GM12874 (cell line): Measurements from ENCODE around the gene ATP2A3.

Source experiments
- CTCF ChIP-seq: IDR thresholded peaks from 2 replicates; pipeline ENCODE4 v1.5.1; 2011; ENCODE audit warnings: low read depth, mild to moderate bottlenecking, control low read depth, low read length, moderate library complexity; ENCODE audit not compliant: insufficient read depth

Gene ATP2A3

DNA sequence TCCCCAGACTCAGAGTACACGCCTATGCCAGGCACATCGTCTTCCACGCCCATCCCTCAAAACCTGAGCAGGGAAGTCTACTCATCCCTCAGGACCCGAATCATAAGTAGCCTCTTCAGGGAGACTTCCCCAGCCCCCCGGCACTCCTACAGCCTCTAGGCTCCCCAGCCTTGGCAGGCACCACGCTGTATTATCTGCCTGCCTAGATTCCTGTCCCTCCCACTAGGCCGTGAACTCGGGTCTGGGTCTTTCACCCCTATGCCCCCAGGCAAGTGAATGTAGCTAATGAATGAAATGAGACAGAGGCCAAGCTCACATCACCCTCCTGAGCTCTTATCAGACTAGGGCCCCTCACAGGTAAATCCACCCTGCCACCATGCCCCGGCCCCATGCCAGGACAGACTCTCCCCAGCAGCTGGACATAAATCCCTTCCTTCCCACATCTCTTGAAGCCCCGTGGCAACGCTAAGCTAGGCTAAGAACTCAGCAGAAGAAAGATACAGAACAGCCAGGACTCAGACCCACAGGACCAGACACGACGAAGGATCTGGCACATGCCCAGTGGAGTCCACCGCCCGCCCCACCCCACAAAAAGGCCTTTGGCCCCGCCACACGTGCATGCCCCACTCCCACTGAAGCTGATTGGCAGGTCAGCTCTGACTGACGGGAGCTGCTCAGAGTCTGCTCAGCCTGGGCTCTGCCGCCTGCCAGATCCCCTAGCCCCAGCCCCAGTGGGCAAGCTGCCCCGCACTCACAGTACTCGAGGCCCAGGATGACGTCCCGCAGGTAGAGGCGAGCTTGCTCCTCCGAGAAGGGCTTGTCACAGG lies 84.4 kb downstream of the ATP2A3 start:
- no peak for TF ChIP-seq CTCF

DNA sequence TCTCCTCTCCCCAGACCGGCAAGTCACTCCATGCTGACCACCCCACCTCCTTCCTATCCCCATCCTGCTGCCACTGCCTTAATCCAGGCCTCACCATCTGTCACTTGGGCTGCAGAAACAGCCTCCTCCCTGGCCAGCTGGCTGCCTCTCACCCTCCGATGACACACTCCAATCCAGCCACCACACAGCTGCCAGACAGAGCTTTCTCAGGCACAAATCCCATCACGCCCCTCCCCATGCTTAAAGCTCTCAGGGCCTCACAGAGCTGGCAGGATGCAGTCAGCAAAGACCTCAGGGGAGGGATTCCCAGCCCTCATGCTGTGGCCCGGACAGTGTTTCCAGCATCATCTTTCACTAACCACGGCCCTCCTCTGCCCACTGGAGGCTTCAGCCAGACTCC lies 85.1 kb downstream of the ATP2A3 start:
- TF ChIP-seq CTCF: no peak

DNA sequence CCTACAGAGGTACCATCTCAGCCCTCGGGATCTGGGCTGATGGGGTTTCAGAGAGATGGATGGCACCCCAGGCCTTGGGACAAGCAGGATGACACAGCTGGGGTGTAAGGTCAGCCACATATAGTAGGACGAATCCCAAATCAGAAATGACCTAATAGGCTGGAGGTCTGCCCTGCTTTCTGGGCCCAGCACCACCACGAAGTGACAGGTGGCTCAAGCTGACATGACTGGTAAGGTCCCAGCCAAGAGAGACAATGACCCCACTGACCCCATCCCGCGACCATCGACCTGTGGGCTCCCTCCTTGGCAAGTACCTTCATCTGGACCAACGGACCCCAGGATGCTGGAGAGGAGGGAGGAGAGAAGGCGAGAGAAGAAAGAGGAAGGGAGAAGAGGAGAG lies 87.0 kb downstream of the ATP2A3 start:
- no peak for TF ChIP-seq CTCF

DNA sequence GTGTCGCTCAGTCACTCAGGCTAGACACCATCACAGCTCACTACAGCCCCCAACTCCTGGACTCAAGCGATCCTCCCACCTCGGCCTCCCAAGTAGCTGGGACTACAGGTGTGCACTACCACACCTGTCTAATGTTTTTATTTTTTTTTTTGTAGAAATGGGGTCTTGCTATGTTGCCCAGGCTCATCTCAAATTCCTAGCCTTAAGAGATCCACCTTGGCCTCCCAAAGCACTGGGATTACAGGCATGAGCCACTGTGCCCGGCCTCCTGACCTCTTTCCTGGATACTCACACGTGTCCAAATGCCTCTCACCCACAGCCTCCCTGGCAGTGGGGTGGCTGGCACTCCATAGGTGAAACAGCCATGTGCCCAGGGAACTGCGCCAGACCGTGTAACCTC lies 88.9 kb downstream of the ATP2A3 start:
- no peak for TF ChIP-seq CTCF
